ENCODE data around the gene LSM12. TPM values are rescaled to one million over a fixed set of nuclear protein-coding genes. Genes with fewer than 3 reads are reported as not detected.
"Not testable (repeated sequence)": the region's sequence is repeated elsewhere in the genome, so short reads cannot be mapped to it uniquely, and the experiment has no call there.

Gene LSM12
- total RNA-seq, 2 experiments from 2014 or later: 79.8 to 83.9 TPM

GRCh38 chr17:44022246-44022645 lies 44.2 kb downstream of the LSM12 start:
- DNase-seq: no peak
- H3K27ac Mint-ChIP-seq: no peak overlapping the region
- H3K4me1 Mint-ChIP-seq (ENCODE audit: low read depth): no peaks in the 10 kb centered on the region
- H3K4me3 Mint-ChIP-seq: no peak overlapping the region
- CTCF ChIA-PET: interaction anchor here (1.7 kb wide), 1 partner anchor 78 kb away, joined by 4 read pairs; no protein-coding TSS in a partner anchor
- H3K27me3 Mint-ChIP-seq (ENCODE audit: low read depth): no peaks in the 10 kb centered on the region
- no peaks in the 10 kb centered on the region for H3K36me3 Mint-ChIP-seq (ENCODE audit: low read depth)
- intact Hi-C loops (cut with micrococcal nuclease): no loop called here
- no peaks in the 10 kb centered on the region for H3K9me3 Mint-ChIP-seq

- CTCF ChIA-PET; H3K36me3 Mint-ChIP-seq (ENCODE audit: low read depth); DNase-seq; H3K9me3 Mint-ChIP-seq; H3K4me1 Mint-ChIP-seq (ENCODE audit: low read depth); intact Hi-C loops (cut with micrococcal nuclease); H3K27me3 Mint-ChIP-seq (ENCODE audit: low read depth); H3K27ac Mint-ChIP-seq; H3K4me3 Mint-ChIP-seq: not testable (repeated sequence)
These were observed 45.2 kb downstream of the LSM12 start for GRCh38 chr17:44021227-44021626.

GRCh38 chr17:44014437-44015172 lies 51.9 kb downstream of the LSM12 start, which contains the start of gene TMEM101:
Gene TMEM101 (minus strand): TSS chr17:44014963. CDS start chr17:44014952, 11 bp downstream.
- H3K27me3 Mint-ChIP-seq (ENCODE audit: low read depth): no peaks in the 10 kb centered on the region
- no peaks in the 10 kb centered on the region for H3K9me3 Mint-ChIP-seq
- peak; percentile 93 for DNase-seq
- CTCF ChIA-PET: interaction anchor here (1.9 kb wide), 1 partner anchor 109 kb away, joined by 4 read pairs; the partner anchor contains the start of gene HDAC5
- H3K4me3 Mint-ChIP-seq: peak within 1 kb of the TSS; percentile 100
- intact Hi-C loops (cut with micrococcal nuclease): loop anchor here (1.0 to 10.0 kb wide), 3 partner anchors 56 to 530 kb away; partner anchors contain the start of genes DHX8, G6PC3 and TMUB2
- peak within 1 kb of the TSS; percentile 90 for H3K27ac Mint-ChIP-seq
- peaks cover 12% of the 10 kb centered on the region for H3K4me1 Mint-ChIP-seq (ENCODE audit: low read depth)
- H3K36me3 Mint-ChIP-seq (ENCODE audit: low read depth): peaks cover 4% of the 10 kb centered on the region

- DNase-seq: no peak
These were observed 52.4 kb downstream of the LSM12 start for GRCh38 chr17:44014133-44014436.

GRCh38 chr17:44012874-44013273 lies 53.6 kb downstream of the LSM12 start:
- intact Hi-C loops (cut with micrococcal nuclease): loop anchor here (10.0 kb wide), 1 partner anchor 528 kb away; the partner anchor contains the start of gene DHX8
- H3K4me3 Mint-ChIP-seq: peak overlapping the region; percentile 54
- H3K4me1 Mint-ChIP-seq (ENCODE audit: low read depth): peaks cover 26% of the 10 kb centered on the region
- H3K36me3 Mint-ChIP-seq (ENCODE audit: low read depth): peaks cover 8% of the 10 kb centered on the region
- CTCF ChIA-PET: no interaction called here
- DNase-seq: no peak
- no peaks in the 10 kb centered on the region for H3K27me3 Mint-ChIP-seq (ENCODE audit: low read depth)
- H3K27ac Mint-ChIP-seq: no peak overlapping the region
- H3K9me3 Mint-ChIP-seq: no peaks in the 10 kb centered on the region

More at GRCh38 chr17:44014133-44014436, 52.4 kb downstream of the LSM12 start:
- intact Hi-C loops (cut with micrococcal nuclease): loop anchor here (1.0 to 10.0 kb wide), 3 partner anchors 57 to 529 kb away; partner anchors contain the start of genes DHX8, G6PC3 and TMUB2
- CTCF ChIA-PET: interaction anchor here (1.9 kb wide), 1 partner anchor 109 kb away, joined by 4 read pairs; the partner anchor contains the start of gene HDAC5
- H3K27me3 Mint-ChIP-seq (ENCODE audit: low read depth): no peaks in the 10 kb centered on the region
- no peak overlapping the region for H3K27ac Mint-ChIP-seq
- no peaks in the 10 kb centered on the region for H3K9me3 Mint-ChIP-seq
- H3K36me3 Mint-ChIP-seq (ENCODE audit: low read depth): peaks cover 8% of the 10 kb centered on the region
- peak overlapping the region; percentile 100 for H3K4me3 Mint-ChIP-seq
- peaks cover 16% of the 10 kb centered on the region for H3K4me1 Mint-ChIP-seq (ENCODE audit: low read depth)

- H3K4me1 Mint-ChIP-seq (ENCODE audit: low read depth): peaks cover 29% of the 10 kb centered on the region
- H3K27ac Mint-ChIP-seq: no peak overlapping the region
- H3K36me3 Mint-ChIP-seq (ENCODE audit: low read depth): peaks cover 8% of the 10 kb centered on the region
- intact Hi-C loops (cut with micrococcal nuclease): loop anchor here (10.0 kb wide), 1 partner anchor 528 kb away; the partner anchor contains the start of gene DHX8
- H3K9me3 Mint-ChIP-seq: no peaks in the 10 kb centered on the region
- no peak for DNase-seq
- CTCF ChIA-PET: no interaction called here
- H3K27me3 Mint-ChIP-seq (ENCODE audit: low read depth): no peaks in the 10 kb centered on the region
- H3K4me3 Mint-ChIP-seq: peak overlapping the region; percentile 54
These were observed 54.1 kb downstream of the LSM12 start for GRCh38 chr17:44012391-44012790.

- no peak for DNase-seq
- no peaks in the 10 kb centered on the region for H3K9me3 Mint-ChIP-seq
- CTCF ChIA-PET: interaction anchor here (0.6 kb wide), 1 partner anchor 14 kb away, joined by 3 read pairs; no protein-coding TSS in a partner anchor
These were observed 54.6 kb downstream of the LSM12 start for GRCh38 chr17:44011876-44012275.

GRCh38 chr17:44010966-44011647 lies 55.4 kb downstream of the LSM12 start:
- DNase-seq: no peak
- Mint-ChIP-seq H3K27ac (no peak overlapping the region), H3K27me3 (ENCODE audit: low read depth) (peaks cover 7% of the 10 kb centered on the region), H3K9me3 (no peaks in the 10 kb centered on the region), H3K36me3 (ENCODE audit: low read depth) (peaks cover 8% of the 10 kb centered on the region), H3K4me3 (no peak overlapping the region), H3K4me1 (ENCODE audit: low read depth) (peaks cover 33% of the 10 kb centered on the region)
- CTCF ChIA-PET: interaction anchor here (0.7 kb wide), 1 partner anchor 236 kb away, joined by 3 read pairs; no protein-coding TSS in a partner anchor
- intact Hi-C loops (cut with micrococcal nuclease): loop anchor here (10.0 kb wide), 1 partner anchor 526 kb away; the partner anchor contains the start of gene DHX8

More at GRCh38 chr17:44011876-44012275, 54.6 kb downstream of the LSM12 start:
- peaks cover 8% of the 10 kb centered on the region for H3K36me3 Mint-ChIP-seq (ENCODE audit: low read depth)
- intact Hi-C loops (cut with micrococcal nuclease): loop anchor here (10.0 kb wide), 1 partner anchor 527 kb away; the partner anchor contains the start of gene DHX8
- no peak overlapping the region for H3K27ac Mint-ChIP-seq
- H3K4me1 Mint-ChIP-seq (ENCODE audit: low read depth): peaks cover 29% of the 10 kb centered on the region
- no peak overlapping the region for H3K4me3 Mint-ChIP-seq
- no peaks in the 10 kb centered on the region for H3K27me3 Mint-ChIP-seq (ENCODE audit: low read depth)

- H3K36me3 Mint-ChIP-seq (ENCODE audit: low read depth): peaks cover 6% of the 10 kb centered on the region
- intact Hi-C loops (cut with micrococcal nuclease): loop anchor here (5.0 kb wide), 3 partner anchors 34 to 134 kb away; partner anchors contain the start of genes HDAC5 and HROB
These were observed 58.1 kb downstream of the LSM12 start for GRCh38 chr17:44008205-44008909.

GRCh38 chr17:44007346-44008204 lies 58.9 kb downstream of the LSM12 start:
- peak overlapping the region; percentile 48 for H3K27ac Mint-ChIP-seq
- peak overlapping the region; percentile 81 for H3K4me3 Mint-ChIP-seq
- peaks cover 6% of the 10 kb centered on the region for H3K36me3 Mint-ChIP-seq (ENCODE audit: low read depth)
- H3K27me3 Mint-ChIP-seq (ENCODE audit: low read depth): peaks cover 18% of the 10 kb centered on the region
- peak; percentile 28 for DNase-seq
- intact Hi-C loops (cut with micrococcal nuclease): loop anchor here (1.0 to 5.0 kb wide), 4 partner anchors 35 to 288 kb away; partner anchors contain the start of genes HDAC5 and HROB
- no peaks in the 10 kb centered on the region for H3K9me3 Mint-ChIP-seq
- CTCF ChIA-PET: interaction anchor here (1.1 to 1.2 kb wide), 3 partner anchors 12 to 98 kb away, joined by 5 to 7 read pairs (median 5); no protein-coding TSS in a partner anchor
- peaks cover 30% of the 10 kb centered on the region for H3K4me1 Mint-ChIP-seq (ENCODE audit: low read depth)

More at GRCh38 chr17:44008205-44008909, 58.1 kb downstream of the LSM12 start:
- Mint-ChIP-seq H3K27me3 (ENCODE audit: low read depth) (peaks cover 18% of the 10 kb centered on the region), H3K4me1 (ENCODE audit: low read depth) (peaks cover 30% of the 10 kb centered on the region), H3K4me3 (peak overlapping the region; percentile 81), H3K9me3 (no peaks in the 10 kb centered on the region), H3K27ac (peak overlapping the region; percentile 48)
- no peak for DNase-seq
- CTCF ChIA-PET: interaction anchor here (0.6 to 1.6 kb wide), 5 partner anchors 12 to 223 kb away, joined by 3 to 7 read pairs (median 4); no protein-coding TSS in a partner anchor

Measured in activated naive CD4-positive, alpha-beta T cell treated with anti-CD3 and anti-CD28 coated beads for 36 hours (primary cell).